ENCODE results near the gene RYR2.
A peak's percentile ranks its signal among the peaks of the same experiment; 100 is the strongest.

Gene RYR2

DNA sequence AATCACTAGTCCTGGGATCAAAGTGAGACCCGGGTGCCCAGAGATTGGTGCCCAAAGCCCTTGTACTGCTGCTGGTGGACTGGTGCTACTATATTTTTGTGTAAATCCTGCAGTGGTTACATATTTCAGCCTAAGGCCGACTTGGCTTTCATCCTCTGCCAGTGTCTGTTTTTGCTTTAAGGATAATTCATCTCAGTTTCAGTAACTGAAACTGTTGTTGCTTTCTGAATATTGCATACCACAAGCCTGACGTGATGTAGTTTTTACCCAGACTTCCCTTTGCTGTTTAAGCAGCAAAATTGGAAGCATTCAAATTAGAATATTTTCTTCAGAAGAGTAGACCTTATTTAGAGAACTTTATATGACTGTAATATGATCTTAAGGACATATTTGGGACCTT, 341.8 kb downstream of the RYR2 start:
- Mint-ChIP-seq H3K27me3 (ENCODE audit: low read depth, poor library complexity) (no peaks in the 10 kb centered on the region), H3K4me3 (no peak overlapping the region), H3K4me1 (no peaks in the 10 kb centered on the region), H3K36me3 (ENCODE audit: low read depth) (no peaks in the 10 kb centered on the region), H3K27ac (no peak overlapping the region), H3K9me3 (no peaks in the 10 kb centered on the region)
- no peak for TF ChIP-seq CTCF (IDR thresholded peaks at IDR 0.05)
- DNase-seq, result no peak

DNA sequence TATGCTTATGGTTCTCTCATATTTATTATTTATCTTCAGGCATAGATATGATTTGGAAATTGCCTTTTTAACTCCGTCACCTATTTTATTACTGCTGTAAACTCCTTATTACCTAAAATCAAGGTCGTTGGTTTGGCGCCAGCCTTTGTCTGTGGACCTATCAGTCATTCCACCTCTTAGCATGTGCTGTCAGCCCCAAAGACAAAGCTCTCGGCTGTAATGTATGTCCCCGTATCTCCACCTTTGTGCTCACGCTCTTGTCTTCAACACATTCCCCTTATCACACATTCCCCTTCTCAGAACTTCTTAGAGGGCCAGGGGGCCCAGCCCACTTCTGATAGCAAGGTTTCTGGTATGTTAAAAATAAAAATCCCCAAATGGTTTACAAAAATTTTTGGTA, 342.2 kb downstream of the RYR2 start:
- no peaks in the 10 kb centered on the region for H3K4me1 Mint-ChIP-seq

GRCh38 chr1:237386362-237387143, 344.6 kb downstream of the RYR2 start:
- H3K4me3 Mint-ChIP-seq, result no peak overlapping the region
- no peaks in the 10 kb centered on the region for H3K27me3 Mint-ChIP-seq (ENCODE audit: low read depth, poor library complexity)
- H3K36me3 Mint-ChIP-seq (ENCODE audit: low read depth), result no peaks in the 10 kb centered on the region
- no peaks in the 10 kb centered on the region for H3K4me1 Mint-ChIP-seq
- no peak for DNase-seq
- peak; percentile 80 for TF ChIP-seq CTCF (IDR thresholded peaks at IDR 0.05)
- no peaks in the 10 kb centered on the region for H3K9me3 Mint-ChIP-seq
- no peak overlapping the region for H3K27ac Mint-ChIP-seq

More for the DNA sequence above, 342.2 kb downstream of the RYR2 start:
- H3K36me3 Mint-ChIP-seq (ENCODE audit: low read depth), result no peaks in the 10 kb centered on the region
- H3K27ac Mint-ChIP-seq, result no peak overlapping the region
- no peak for DNase-seq
- no peak overlapping the region for H3K4me3 Mint-ChIP-seq
- no peak for TF ChIP-seq CTCF (IDR thresholded peaks at IDR 0.05)
- H3K9me3 Mint-ChIP-seq, result no peaks in the 10 kb centered on the region
- no peaks in the 10 kb centered on the region for H3K27me3 Mint-ChIP-seq (ENCODE audit: low read depth, poor library complexity)

DNA sequence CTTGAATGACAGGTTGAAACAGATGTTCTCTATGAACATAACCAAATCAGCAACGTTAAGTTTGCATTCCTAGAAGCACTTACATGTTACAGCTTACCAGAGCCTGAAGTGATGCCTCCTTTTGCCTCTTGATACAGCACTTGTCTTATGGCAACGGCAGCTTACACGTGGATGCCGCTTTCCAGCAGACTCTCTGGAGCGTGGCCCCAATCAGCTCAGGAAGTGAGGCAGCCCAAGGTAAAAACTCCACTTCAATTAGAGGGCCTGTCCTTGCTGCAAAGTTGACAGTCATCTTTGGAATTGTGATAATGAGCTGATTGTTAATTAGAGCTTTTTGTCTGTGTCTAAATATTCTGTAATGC, 345.1 kb downstream of the RYR2 start:
- Mint-ChIP-seq H3K4me3 (no peak overlapping the region), H3K4me1 (no peaks in the 10 kb centered on the region), H3K27ac (no peak overlapping the region), H3K9me3 (no peaks in the 10 kb centered on the region), H3K27me3 (ENCODE audit: low read depth, poor library complexity) (no peaks in the 10 kb centered on the region), H3K36me3 (ENCODE audit: low read depth) (no peaks in the 10 kb centered on the region)
- DNase-seq, result no peak
- no peak for TF ChIP-seq CTCF (IDR thresholded peaks at IDR 0.05)

- Mint-ChIP-seq H3K4me3 (no peak overlapping the region), H3K9me3 (no peaks in the 10 kb centered on the region), H3K27me3 (ENCODE audit: low read depth, poor library complexity) (no peaks in the 10 kb centered on the region), H3K27ac (no peak overlapping the region), H3K36me3 (ENCODE audit: low read depth) (no peaks in the 10 kb centered on the region), H3K4me1 (no peaks in the 10 kb centered on the region)
- DNase-seq, result no peak
- no peak for TF ChIP-seq CTCF (IDR thresholded peaks at IDR 0.05)
Observed at GRCh38 chr1:237390823-237391222, 348.8 kb downstream of the RYR2 start.

DNA sequence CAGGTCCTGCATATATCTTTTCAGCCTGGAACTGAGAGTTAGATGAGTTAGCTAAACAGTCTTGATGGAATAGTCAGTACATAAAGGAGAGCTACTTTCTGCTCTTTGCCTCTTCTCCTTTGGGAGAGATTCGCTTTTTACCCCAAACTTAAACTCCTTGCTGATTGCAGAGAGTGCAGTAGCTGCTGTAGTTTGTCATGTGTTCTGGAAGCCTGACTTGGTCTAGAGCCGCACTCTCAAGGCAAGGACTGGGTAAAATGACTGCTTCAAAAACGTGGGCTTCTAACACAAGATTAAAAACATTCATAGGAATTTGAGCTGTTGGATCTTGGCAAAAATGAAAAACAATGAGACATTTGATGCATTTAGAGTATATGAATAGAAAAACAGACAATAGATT, 351.6 kb downstream of the RYR2 start:
- Mint-ChIP-seq H3K27me3 (ENCODE audit: low read depth, poor library complexity) (no peaks in the 10 kb centered on the region), H3K27ac (no peak overlapping the region), H3K4me1 (no peaks in the 10 kb centered on the region), H3K36me3 (ENCODE audit: low read depth) (no peaks in the 10 kb centered on the region), H3K9me3 (peaks cover 8% of the 10 kb centered on the region), H3K4me3 (no peak overlapping the region)
- no peak for DNase-seq
- no peak for TF ChIP-seq CTCF (IDR thresholded peaks at IDR 0.05)

All from nephron progenitor cell (in vitro differentiated cells).